HG02884 (cell line): ENCODE results near the gene MRPS33.

ENCODE experiments used
- ATAC-seq: cut with Tn5 transposase; IDR thresholded peaks from one replicate; pipeline ENCODE4 v1.9.1; 2021; ENCODE audit warnings: mild to moderate bottlenecking, moderate library complexity; ENCODE audit not compliant: unreplicated experiment

MRPS33 gene

GRCh38 chr7:141012696-141013344, 1.9 kb downstream of the MRPS33 start:
- no peak for ATAC-seq

- ATAC-seq: peak; percentile 23
Observed at GRCh38 chr7:141012044-141012685, 2.6 kb downstream of the MRPS33 start.

GRCh38 chr7:141011443-141011842, 3.3 kb downstream of the MRPS33 start:
- no peak for ATAC-seq

- no peak for ATAC-seq
Observed at GRCh38 chr7:141003172-141004065, 11.3 kb downstream of the MRPS33 start.

- no peak for ATAC-seq
Observed at GRCh38 chr7:141001546-141001945, 13.2 kb downstream of the MRPS33 start.

GRCh38 chr7:141001122-141001521, 13.6 kb downstream of the MRPS33 start:
- ATAC-seq: no peak

GRCh38 chr7:140998715-140999114, 16.0 kb downstream of the MRPS33 start:
- no peak for ATAC-seq

GRCh38 chr7:140992422-140992821, 22.3 kb downstream of the MRPS33 start:
- ATAC-seq: no peak

- ATAC-seq: no peak
Observed at GRCh38 chr7:140990193-140990962, 24.4 kb downstream of the MRPS33 start.

- ATAC-seq: no peak
Observed at GRCh38 chr7:140989068-140989467, 25.7 kb downstream of the MRPS33 start.

- ATAC-seq: no peak
Observed at GRCh38 chr7:140983802-140984201, 30.9 kb downstream of the MRPS33 start.

GRCh38 chr7:140982508-140982907, 32.2 kb downstream of the MRPS33 start:
- no peak for ATAC-seq

GRCh38 chr7:140981951-140982350, 32.8 kb downstream of the MRPS33 start:
- no peak for ATAC-seq

GRCh38 chr7:140977741-140978140, 37.0 kb downstream of the MRPS33 start:
- no peak for ATAC-seq

- ATAC-seq: no peak
Observed at GRCh38 chr7:140972876-140973829, 41.6 kb downstream of the MRPS33 start.

- no peak for ATAC-seq
Observed at GRCh38 chr7:140972344-140972743, 42.4 kb downstream of the MRPS33 start.

- no peak for ATAC-seq
Observed at GRCh38 chr7:140967438-140967837, 47.3 kb downstream of the MRPS33 start.

GRCh38 chr7:140966561-140967233, 48.1 kb downstream of the MRPS33 start:
- no peak for ATAC-seq

GRCh38 chr7:140961117-140961516, 53.6 kb downstream of the MRPS33 start:
- no peak for ATAC-seq
